EL (cell line): ENCODE results near the gene SIRPA.
"Not testable (repeated sequence)": the region's sequence is repeated elsewhere in the genome, so short reads cannot be mapped to it uniquely, and the experiment has no call there.

Source experiments
- DNase-seq: peaks from one replicate; pipeline ENCODE4 v3.0.0-alpha.2; 2016

Gene SIRPA

DNA sequence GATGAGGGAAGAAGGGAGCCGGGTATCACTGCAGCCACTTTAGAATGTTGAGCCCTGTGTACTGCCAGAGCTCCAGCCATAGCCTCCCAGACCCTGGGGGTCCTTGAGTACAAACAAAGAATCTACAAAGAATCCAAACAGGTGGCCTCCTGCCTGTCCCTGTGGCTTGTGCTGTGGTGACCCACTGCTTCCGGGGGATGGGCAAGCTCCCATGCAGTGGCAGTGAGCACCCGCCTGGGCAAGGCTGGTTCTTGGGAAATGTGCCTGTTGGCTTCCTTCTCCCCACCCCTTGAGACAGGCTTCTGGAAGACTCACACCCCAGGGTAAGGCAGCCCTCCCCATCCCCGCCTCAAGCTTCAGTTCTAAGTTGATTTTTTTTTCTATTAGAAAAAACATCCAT is 13.9 kb downstream of the SIRPA start:
- DNase-seq: no peak

DNA sequence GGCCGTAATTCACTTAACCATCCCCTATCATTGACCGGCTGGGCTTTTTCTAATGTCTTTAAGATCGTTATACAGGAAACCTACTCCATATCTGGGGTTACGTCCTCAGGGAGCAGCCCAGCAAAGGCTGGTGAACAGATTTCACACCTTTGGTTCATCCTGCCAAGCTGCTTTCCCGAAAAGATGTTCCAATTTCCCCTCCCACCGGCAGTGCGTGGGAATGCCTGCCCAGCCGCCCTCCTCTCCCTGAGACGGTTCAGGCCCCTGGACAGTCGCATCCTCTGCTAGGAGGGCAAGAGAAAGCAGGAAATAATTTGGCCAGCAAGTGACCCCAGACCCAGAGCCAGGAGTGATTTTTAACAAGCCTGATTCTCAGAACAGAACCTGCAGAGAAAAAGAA is 16.3 kb downstream of the SIRPA start:
- no peak for DNase-seq

DNA sequence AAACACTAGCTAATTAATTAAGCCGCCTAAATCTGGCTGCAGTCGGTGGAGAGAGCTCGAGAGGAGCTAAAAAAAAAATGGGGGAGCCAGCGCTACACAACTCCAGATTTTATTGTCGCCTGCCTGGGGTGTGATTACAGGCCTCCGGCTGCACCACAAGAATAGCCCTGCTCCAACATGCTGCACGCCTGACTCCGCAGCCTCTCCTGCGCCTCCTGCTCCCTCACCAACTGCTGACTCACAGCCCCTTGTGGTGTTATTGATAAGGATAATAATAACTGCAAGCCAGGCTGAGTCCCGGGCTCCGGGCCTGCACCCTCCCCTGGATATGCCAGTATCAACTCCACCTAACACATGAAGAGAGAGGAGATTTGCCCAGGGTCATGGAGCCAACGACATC is 16.8 kb downstream of the SIRPA start:
- DNase-seq: no peak

DNA sequence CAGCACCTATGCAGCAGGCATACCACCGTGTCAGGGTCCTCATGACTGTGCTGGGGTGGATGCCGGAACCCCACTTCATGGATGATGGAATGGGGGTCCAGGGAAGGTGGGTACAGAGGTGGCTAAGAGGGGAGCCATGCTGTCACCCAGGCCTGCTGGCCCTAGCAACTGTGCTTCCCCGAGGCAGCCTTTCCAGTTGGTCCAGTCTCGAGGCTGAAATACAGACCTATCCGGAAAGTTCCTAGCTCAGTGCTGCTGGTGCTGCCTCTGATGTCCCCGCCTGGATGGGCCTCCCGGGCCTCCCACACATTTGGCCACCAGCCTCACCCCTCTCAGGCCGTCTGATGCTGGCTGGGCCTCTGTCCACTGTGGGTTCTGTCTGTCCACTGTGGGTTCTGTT is 17.4 kb downstream of the SIRPA start:
- DNase-seq: no peak

DNA sequence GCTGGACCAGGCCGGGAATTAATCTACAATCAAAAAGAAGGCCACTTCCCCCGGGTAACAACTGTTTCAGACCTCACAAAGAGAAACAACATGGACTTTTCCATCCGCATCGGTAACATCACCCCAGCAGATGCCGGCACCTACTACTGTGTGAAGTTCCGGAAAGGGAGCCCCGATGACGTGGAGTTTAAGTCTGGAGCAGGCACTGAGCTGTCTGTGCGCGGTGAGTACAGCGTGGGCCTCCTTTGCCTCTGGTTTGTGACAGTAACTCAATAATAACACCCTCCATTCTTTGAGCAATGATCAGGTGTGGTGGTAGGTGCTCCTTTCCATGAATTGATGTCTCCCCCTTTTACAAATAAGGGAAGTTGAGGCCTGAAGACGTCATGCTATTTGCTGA is 20.0 kb downstream of the SIRPA start:
- not testable (repeated sequence) for DNase-seq

DNA sequence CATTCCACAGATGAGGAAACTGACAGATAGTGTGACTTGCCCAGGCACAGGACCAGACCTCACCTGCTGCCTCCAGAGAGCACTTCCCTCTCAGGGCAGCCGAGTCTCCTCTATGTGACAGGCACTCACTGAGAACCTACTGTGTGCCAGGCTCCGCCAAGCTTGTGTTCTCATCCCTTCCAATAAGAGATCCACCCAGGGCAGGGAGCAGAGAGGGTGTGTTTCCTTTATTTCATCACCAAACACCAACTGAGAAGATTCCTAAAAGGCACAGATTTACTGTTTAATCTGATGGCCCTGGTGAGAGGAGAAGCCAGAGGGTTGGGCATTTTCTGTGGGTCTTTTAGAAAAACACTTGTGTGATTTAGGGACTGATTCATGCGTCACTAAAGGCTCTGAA is 20.5 kb downstream of the SIRPA start:
- no peak for DNase-seq

DNA sequence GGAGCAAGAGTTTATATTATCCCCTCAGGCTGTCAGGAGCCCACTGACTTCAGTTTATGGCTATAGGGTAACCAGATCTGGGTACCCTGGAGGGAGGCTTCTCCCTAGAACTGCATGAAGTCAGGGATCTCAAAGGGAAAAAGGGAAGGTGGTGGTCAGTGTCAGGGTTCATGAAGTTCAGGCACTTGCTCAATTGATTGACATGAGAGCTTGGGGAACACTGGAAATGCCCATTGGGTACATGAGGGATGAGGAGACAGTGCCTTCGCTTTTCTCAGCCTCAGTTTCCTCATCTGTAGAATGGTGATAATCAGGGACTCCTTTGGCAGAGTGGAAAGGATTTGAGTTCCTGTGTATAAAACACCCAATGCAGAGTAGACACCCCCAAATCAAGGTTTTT is 22.6 kb downstream of the SIRPA start:
- DNase-seq: no peak

DNA sequence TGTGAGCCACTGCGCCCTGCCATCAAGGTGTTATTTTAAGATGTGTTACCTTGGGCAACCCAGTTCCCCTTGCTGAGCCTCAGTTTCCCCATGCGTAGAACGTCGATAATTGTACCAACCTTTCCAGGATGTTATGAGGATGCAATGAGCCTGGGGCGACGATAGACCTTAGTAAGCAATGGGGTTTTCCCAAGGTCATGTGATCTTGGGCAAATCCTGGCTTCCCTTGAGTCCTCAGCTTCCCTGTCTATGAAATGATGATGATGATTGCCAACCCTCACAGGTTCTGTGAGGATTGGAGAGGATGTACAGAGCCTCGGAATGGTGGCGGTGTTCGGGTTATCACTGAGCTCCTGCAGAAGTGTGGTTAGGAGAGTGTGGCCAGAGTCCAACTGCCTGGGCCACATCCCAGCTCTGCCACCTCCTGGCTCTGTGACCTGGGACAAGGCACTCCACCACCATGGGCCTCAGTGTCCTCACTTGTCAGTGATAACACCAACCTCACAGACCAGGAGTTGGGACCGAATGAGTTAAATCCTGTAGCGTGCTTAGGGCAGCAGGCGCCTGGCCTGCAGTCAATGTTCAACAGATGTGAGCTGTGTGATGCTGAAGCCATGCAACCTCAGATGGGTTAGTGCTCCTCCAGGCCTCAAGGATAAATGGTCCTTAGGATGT is 23.4 kb downstream of the SIRPA start:
- DNase-seq: no peak

DNA sequence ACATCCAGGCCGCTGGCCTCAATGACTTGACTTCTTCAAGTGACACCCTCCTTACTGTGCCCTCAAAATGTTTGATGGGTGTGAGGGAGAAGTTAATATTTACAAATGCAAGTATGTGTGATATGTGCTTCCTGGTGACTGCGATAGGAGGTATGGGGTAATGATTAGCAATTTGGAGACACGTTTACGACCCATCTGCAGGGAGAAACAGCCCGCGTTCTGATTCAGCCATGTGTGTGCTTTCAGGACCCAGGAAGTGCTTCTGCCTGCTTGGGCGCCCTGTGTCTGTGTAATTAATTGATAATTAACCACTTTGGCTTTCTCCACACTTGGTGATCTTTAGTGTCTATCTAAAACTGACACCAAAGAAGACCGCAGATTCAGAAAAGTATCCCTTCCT is 25.0 kb downstream of the SIRPA start:
- DNase-seq: no peak

DNA sequence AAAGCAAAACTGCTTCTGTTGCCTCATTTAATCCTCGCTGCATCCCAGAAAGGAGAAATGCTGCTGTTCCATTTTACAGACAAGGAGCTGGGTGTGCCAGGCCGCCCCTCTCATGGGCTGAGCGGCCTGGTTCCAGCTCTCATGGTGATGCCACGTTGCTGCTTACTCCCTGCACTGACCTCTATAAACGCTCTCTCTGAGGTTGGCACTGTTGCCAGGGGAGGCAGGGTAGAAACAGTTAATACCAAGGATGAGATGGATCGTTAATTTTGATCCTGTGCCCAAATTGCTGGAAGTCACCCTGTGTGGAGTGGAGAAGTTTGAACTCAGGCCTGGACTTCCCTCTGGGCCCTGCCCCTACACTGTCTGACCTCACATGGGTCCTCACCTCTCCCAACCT is 25.6 kb downstream of the SIRPA start:
- no peak for DNase-seq

DNA sequence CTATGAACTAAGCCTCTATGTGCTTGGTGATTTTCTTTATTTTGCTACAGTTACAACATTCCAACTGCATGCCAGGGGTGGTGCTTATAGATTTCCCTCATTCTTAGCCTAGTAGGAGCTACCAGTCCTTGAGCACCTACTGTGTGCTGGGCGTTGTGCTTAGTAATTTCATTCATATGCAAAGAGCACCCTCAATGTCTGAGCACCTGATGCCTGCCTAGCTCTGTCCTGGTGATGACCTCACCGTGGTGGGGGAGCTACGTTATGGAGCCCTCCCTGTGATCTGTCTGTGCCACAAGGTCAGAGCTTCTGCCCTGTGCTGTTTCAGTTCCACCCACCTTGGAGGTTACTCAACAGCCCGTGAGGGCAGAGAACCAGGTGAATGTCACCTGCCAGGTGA is 26.8 kb downstream of the SIRPA start:
- not testable (repeated sequence) for DNase-seq

DNA sequence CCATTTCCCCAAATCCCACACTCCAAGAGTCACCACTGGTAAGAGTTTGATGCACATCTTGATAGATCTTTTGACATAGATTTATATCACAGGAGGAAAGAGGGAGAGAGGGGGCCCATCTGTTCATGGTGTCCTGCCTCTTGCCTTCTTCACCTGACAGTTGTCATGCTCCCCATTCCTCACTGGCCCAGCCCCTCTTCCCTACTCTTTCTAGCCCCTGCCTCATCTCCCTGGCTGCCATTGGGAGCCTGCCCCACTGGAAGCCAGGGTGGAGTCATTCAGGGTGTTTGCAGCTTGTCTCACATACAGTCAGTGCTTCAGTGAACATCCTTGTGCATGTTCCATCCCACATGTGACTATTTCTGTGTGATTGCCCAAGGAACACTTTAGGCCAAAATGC is 27.6 kb downstream of the SIRPA start:
- DNase-seq: no peak

DNA sequence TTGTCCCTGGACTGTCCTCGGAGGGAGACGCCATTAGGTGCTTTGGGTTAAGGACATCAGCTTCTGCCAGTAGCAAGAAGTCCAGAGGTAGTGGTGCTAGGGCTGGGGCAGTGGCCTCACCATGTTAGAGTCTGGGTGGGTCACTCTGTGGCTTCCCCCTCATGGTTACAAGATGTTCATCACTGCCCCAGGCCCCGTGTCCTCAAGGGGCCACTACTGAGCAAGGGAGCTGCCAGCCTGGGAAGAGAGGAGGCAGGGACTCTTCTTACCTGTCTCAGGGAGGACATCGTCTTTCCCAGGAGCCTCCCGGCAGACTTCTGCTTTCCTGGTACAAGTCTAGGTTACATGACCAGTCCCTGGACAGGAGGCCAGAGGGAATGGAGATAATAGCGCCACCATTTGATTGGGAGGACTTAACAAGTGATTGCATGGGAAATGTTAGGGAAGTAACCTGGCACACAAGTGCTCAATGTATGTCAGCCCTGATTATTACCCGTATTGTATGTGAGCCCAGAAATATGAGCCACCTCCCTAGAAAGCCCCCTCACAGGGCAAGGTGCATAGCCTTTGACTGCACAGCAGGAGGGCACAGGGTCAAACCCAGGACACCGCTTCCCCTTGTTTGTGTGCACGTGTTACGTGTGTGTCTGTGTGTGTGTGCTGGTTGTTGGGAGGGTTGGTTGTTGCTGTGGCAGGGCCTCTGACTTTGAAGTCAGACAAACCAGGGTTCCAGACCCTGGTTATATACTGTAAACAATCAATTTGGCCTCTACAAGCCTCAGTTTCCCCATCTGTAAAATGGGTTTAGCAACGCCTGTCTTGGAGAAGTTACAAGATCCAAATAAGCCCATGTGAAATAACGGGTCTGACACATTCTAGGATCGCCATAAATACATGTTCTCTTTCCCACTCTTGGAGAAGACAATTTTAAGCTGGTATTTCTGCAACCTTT is 30.0 kb downstream of the SIRPA start:
- no peak for DNase-seq

DNA sequence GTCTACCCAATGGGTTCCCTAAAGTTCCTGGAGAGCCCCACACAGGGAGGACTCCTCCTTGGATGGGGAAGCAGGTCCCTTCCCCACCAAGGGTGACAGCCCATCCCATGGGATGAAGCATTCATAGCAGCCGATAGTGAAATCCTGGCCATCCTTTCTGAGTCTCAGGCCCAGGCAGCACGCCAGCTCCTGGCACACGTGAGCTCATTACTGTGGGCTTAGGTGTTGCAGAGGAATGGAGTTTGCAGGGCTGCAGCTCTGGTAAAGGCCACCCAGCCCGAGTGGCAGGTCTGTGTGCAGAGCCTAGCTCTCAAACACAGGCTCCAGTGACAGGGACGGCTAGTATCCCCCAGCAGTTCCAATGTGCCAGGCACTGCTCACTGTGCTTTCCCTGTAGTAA is 31.0 kb downstream of the SIRPA start:
- no peak for DNase-seq

DNA sequence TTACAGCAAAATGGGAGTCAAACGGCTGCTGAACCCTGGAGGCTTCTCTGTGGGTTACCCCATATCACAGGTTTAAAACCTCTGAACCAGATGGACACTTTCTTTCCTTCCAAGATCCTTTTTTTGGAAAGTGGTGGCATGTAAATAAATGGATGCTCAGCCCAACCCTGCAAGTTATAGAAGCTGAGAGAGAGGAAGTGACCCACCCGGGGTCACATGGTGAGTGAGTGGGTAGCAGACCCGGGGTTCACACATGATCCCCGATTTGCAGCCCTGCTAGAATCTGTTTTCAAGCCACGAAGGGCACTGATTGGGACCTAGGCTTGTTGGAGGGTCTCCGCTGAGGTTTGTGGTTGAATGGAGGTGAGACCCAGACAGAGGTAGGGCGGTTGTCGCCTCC is 32.0 kb downstream of the SIRPA start:
- no peak for DNase-seq

DNA sequence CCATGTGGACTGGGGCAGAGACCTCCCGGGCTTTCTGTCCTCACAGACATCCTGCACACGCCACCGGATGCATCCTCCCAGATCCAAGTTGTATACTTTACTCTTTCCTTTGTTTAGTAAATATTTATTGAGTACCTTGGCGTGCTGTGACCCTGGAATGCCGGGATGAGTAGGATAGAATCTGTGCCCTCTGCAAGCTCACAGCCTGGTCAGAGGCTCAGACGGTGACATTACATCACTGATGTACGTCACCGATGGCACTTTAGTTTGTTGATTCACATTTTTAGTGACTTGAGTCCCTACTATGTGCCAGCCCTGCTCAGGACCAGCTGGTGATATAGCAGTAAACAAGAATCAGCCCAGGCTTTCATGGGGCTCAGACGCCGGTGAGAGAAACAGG is 32.9 kb downstream of the SIRPA start:
- DNase-seq: no peak

DNA sequence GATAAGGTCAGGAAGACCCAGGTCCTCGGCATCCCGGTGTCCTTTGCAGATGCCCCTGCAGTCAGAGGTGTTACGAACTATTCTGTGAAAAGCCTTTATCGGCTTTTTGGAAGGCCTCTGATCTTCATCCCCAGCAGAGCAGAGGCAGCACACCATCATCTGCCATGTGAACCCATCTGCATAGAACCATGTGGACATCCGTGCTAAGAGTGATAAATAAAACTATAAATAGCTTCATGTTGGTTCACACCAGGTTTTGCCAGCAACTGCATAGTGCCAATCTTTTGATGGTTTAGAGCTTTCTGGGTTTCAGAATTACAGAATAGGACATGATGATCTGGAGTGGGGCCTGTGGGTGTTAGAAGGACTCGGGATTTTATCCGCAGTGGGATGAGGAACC is 33.6 kb downstream of the SIRPA start:
- DNase-seq: no peak

DNA sequence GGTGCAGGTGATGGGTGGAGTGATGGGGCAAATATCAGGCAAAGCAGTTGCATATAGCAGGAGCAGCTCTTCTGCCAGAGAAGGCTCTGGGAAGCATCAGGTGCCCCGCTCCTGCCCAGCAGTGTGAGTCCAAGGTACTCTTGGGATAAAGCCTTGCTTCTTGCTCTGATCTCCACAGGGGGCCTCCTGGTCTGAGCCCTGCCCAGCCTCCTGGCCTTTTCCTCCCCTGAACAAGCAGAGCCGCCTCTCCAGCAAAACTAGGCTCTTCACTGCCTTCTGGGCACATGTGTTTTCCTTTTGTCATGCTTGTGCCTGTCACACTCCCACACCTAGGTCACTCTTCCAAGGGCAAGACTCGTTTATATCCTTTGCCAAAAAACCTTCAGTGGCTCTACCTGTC is 34.3 kb downstream of the SIRPA start:
- no peak for DNase-seq

DNA sequence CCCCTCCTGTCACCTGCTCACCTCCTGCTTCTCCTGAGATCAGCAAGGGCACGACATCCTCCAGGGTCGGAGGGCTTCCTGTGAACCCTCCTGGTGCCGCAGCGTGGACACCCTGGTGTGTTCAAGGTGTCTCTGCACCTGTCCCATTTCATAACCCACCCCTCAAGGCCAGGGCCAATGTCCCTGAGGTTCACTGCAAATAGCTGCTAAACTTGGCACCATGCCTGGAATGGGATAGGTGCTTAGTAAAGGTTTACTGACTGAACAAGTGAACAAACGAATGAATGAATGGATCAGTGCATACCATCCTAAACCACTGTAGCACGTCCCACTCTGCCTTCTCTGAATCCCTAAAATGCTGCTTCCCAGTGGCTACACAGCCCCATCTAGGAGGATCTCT is 35.0 kb downstream of the SIRPA start:
- DNase-seq: no peak

DNA sequence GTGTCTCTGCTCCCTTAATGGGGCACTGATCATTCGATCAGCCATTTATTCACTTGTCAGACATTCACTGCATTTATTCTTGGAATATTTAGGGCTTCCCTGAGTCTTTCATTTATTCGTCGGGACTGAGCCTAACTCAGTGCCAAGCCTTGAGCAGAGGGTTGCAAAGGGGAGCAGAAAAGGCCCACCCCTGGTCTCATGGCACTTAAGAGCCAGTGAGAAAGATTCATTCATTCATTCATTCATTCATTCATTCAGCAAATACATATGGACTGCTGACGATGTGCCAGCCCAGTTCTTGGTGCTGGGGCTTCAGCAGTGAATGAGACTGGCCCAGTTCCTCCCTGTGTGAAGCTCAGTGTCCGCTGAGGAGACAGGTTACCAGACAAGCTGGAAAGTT is 36.6 kb downstream of the SIRPA start:
- no peak for DNase-seq

DNA sequence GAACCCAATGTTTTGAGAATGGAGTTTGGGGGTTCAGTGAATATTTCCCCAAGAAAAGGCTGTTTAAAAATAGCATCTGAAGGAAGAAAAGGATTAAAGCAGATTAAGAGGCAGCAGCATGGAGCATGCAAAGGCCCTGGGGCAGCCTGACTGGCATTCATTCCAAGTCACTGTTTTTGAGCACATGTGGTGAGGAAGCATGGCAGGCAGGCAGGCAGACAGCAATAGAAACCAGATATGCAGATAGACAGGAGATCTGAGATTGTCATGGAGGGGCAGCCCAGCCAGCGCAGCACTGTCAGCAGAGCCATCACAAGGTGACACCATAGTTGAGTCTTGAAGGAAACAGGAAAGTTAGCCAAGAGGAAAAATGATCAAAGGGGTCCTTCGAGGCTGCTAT is 37.8 kb downstream of the SIRPA start:
- DNase-seq: no peak

DNA sequence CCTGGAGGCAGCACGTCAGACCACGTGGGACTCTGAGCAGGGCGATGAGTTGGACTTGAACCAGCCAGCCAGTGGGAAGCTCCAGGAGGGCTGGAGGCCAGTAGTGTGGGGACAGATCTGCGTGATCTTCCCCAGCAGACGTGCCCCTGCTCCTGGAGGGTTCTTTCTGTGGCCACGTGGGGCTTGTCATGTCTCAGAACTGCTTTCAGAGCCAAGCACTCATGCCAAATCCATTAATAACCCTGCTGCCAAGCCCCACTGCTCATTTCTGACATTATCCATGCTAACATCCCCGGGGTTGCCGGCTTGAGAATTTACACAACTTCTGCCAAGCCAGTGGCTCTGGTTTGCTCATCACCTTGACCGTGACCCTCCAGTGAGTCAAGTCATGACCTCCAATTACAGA is 38.3 kb downstream of the SIRPA start:
- peak; percentile 58 for DNase-seq

DNA sequence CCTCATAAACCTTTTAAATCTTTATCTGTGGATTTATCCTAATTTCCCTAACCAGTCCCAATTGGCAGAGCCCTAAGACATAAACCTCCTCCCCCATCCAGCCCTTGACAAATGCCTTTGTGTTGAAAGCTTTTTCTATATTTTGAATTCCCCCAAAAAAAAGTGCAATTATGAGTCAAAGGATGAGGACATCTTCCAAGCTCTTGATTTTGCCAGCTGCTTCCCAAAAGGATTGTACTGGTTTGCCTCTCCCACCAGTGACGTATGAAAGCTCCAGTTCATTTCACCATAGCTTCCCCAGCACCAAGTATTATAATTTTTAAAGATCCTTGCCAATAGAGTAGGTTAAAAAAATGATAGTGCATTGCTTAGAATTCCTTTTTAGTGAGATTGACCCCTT is 38.9 kb downstream of the SIRPA start:
- DNase-seq: peak; percentile 59

DNA sequence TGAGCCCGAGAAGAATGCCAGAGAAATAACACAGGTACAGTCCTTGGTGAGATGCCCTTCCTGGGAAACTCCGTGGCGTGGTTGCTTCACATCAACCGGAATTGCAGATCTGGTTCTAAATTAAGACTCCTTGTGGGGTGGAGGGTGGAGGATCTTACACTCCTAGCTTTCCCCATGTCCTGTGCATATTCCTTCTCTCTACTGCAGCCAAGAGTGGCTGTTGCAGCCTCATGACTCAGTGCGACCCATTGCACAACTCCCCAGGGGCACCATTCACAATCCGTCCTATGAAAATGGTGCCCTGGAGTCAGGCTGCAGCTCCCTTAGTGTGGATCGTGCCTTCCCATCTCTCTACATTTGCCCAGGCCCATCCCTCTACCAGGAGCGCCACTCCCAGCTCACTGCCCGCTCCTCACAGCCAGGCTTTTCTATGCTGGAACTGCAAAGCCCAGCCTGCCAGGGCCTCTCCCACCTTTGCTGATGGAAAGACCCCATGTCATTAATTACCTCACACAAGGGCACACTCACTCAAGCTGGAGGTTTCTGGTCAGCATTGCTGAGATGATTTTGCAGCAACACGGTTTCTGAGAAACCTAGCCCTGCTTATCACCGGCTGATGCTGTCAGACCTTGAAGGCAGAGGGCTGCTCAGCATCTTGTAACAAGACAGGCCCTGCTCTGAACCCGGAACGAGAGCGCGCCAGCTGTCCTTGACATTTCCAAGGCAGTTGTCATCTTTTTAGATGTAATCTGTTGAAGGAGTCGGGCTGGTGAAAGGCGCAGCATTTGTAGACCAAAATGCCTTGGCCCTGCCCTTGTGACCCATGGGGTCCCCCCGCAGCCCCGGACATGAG is 39.7 kb downstream of the SIRPA start:
- peak; percentile 75 for DNase-seq
